SIG-M5 (cell line): ENCODE measurements around the gene FBXL17.

Experiments used
- DNase-seq: peaks from one replicate; lab custom pipeline; 2025; lab: John Stamatoyannopoulos, UW

Gene FBXL17

DNA sequence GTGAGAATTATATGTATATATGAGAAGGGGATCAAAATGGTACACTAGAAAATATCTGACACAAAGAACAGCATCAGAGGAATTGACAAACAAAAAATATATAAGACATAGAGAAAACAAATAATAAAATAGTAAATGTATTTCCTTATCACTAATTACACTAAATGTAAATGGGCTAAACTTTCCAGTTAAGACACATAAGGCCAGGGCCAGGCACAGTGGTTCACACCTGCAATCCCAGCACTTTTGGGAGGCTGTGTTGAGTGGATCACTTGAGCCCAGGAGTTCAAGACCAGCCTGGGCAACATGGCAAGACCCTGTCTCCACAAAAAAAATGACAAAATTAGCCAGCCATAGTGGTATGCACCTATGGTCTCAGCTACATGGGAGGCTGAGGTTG lies 8.5 kb downstream of the FBXL17 start:
- DNase-seq, result no peak

DNA sequence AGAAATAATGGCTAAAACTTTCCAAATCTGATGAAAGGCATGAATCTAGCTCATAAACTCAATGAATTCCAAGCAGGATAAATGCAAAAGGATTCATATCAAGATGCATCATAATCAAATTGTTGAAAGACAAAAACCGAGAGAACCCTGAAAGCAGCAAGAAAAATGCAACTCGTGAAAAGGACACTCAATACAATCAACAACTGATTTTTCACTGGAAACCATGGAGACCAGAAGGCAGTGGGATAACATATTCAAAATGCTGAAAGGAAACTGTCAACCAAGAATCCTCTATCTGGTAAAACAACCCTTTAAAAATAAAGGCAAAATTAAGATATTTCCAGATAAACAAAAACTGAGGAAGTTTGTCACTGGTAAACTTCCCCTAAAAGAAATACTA lies 9.5 kb downstream of the FBXL17 start:
- DNase-seq, result no peak

DNA sequence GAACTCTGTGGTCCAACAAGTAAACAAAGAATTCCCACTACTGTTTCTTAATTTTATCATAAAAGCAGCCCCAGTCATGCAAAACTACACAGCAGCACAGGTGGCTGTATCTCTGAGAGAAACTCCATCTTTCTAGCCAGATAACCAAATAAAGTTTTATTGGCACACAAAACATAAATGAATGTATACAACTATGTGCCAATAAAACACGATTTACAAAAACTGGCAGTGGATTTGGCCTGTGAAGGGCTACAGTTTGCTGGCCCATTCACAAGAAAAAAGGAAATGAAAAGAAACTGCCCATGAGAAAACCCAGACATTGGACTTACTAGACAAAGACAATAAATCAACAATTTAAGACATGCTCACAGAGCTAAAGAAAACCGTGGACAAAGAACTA lies 10.6 kb downstream of the FBXL17 start:
- no peak for DNase-seq

DNA sequence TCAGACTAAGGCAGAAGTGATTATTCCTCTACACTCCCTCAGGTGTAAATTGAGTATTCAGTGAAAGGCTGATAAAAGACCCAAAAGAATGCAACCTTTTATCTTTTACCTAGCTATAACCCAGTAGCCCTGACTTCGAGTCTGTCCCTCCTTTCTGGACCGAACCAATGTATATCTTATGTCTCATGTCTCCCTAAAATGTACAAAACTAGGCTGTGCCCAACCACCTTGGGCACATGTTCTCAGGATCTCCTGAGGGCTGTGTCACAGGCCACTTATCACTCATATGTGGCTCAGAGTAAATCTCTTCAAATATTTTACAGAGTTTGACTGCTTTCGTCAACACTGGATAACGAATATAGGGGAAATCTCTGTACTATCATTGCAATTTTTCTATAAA lies 12.7 kb downstream of the FBXL17 start:
- no peak for DNase-seq

DNA sequence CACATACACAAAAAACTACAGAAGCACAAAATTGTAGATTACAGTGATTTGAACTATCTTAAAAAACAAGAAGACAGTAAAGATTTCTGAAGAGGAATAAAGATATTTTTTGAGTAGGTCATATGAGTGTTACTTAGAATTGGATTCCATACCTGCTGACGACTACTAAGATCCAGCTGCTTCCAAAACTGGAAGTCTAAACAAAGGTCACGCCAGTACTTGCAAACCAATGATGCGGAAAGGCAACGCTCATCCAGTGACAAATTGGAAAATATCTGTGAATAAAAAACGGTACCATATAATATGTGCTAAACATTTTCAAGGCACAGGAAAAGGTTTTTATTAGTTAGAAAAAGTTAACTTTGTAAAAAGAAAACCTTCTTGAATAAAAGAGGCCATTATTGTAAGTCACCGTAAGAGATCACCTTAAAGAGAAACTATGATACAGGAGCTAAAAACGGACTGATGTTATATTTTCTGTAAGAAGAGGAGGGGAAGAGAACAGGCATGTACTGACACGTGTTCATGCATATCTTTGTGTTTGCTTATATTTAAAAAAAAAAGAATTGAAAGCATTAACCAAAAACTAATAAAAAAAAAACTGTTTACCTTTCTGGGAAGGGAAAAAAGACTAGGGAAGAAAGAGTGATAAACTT lies 14.1 kb downstream of the FBXL17 start:
- no peak for DNase-seq

DNA sequence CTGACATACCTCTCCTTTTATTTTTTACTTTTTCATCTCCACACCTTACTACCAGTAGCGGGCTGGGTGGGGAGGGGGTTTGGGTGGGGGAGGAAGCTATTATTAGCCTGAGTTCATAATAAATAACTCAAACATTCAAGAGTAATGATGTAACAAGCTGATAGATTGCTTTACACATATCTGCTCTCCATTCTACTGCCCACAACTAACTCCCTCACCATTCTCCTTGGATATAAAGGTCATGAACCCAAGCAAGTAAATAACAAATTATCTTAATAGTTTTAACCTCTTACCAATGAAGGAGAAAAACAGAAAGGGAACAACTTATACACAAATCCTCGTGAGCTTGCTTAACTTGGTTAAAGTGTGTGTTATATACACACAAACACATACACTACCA lies 15.4 kb downstream of the FBXL17 start:
- no peak for DNase-seq

DNA sequence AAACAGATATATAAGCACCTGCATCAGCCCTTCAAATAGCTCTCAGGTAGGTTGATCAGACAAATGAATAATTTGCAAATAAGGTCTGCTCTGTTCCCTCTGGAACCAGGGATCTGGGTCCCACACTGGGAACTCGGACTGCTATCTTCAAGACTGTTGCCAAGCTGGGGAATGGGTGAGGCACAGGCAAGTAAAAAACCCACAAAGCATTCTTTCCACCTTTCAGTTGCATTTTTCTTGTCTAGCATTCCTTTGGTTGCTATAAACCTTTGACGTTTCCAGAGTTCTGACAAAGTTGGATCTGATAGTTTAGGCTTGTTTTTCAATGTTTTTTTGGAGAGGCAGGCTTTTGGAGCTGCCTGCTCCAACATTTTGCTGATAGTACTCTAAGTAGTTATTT lies 20.1 kb downstream of the FBXL17 start:
- no peak for DNase-seq

DNA sequence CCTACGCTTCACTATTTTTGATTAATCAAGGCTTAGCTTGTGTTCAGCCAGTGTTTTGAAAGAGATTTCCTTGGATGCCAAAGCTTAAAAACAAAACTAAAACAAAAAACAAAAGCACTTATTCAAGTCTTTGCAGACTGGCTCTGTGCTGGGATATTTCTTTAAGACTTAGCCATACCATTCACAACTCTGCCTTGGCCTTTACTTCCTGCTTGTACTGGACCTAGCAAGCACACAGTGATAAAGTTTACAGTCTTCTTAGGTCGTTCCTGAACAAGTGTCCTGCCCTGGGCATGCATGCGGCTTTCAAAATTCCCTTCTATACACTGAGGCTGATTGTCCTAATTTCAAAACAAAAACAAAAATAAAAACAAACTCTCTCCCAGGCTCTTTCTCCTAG lies 20.7 kb downstream of the FBXL17 start:
- no peak for DNase-seq

DNA sequence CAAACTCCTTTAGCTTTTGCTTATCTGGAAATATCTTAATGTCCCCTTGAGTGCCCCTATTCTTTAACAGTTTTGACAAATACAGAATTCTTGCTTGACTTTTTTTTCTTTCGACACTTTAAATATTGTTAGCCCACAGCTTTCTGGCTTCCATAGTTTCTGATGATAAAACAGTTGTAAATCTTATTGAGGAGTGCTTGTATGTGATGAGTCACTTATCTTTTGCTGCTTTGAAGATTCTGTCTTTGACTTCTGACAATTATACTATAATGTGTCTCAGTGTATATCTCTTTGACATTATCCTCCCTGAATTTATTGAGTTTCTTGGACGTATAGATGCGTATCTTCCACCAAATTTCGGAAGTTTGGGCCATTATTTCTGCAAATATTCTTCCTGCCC lies 21.6 kb downstream of the FBXL17 start:
- DNase-seq, result no peak

DNA sequence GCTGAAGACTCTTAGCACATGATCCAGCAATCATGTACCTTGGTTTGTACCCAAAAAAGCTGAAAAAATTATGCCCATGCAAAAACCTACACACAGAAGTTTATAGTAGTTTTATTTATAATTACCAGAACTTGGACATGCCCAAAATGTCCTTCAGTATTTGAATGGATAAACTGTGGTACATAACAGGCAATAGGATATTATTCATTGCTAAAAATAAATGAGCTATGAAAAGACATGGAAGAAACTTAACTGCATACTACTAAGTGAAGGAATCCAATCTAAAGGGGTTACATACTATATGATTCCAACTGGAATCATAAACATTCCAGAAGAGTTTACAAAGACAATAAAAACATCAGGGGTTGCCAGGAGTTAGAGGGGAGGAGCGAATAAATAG lies 25.6 kb downstream of the FBXL17 start:
- no peak for DNase-seq

DNA sequence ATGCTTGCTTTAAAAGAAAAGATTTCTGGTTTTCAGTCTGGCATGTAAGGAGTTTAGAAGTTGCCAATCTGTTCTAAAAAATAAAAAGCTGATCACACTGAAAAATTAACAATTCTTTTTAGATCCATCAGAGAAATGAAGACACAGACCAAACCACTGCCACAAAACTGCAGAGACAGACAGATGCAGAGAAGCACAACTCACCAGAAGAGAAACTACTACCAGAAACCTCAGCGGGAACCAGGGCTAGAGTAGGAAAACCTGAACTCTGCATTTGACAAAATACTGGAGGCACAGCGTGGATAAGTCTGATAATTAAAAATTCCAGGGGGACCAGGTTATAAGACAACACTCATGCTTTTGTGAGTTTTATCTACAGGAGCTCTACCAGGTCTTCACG lies 28.8 kb downstream of the FBXL17 start:
- DNase-seq, result no peak

DNA sequence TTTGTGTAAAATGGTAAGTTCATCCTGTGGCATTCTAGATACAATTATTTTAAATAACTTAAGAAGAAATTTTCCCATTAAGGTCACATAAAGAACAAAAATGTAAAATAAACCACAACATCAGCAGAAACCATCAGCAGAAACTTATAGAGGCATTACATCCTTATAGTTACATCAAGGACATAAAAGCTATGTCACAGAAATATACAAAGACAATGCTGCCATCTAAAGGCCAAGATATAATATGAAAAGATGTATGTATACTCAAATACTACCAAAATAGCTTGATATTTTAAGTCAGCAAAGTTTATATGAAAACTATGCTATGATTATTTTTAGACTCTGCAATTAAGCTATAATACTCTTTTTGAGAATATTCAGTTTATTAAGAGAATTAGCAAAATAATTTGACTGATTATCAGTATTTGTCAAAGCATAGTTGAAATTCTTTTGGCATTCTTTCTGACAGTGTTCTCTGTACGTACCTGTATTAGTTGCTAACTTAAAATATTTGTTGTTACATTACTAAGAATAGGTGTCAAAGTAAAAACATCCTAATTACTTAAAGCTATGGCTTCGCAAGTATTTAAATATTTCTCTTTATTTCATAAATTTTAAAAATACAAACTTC lies 36.2 kb downstream of the FBXL17 start:
- DNase-seq, result no peak

DNA sequence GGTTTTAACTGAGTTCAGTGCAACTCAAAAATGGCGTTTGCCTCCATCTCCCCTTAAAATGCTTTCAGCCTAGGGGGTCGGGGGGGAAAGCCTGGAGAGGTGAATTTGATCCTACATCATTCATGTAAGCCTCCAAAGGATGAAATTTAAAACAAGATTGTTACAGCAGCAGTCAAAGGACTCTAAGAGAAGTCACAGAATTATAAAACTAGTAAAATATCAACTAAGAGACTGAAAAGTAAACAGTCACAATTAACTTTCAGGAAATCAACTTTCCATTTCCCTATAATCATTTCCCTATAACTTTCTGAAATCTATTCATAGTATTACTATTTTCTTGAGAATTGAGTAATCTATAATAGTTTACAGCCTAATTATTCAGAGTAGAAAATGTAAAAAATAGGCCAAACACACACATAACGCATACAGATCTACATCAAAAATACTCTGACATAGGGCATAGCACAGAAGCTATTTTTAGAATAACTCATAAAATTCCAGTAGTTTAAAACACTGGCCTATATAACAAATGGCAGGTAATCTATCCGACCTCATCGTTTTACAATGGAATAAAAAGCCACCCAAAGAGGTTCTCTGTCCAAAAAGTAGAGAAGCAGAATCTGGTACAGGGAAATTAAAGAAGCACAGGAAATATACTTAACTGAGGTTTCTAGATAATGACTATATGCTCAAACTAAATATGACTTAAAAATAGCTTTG lies 37.6 kb downstream of the FBXL17 start:
- DNase-seq, result no peak

DNA sequence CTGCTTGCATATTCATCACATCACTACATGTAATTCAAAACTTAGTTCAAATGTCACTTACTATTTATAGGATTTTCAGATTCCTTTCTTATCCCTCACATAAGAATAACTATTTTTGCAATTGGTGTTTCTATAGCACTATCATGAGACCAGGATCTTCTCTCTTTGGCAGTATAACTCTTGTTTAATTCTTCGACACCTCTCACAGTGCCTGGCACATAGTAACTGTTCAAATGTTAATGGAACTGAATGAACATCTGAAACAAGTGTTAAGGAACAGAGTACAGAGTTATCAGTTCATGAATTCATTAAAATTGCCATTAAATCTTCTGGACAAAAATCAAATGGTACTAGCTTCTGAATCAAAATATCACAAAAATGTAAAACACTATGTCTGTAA lies 40.0 kb downstream of the FBXL17 start:
- DNase-seq, result no peak

DNA sequence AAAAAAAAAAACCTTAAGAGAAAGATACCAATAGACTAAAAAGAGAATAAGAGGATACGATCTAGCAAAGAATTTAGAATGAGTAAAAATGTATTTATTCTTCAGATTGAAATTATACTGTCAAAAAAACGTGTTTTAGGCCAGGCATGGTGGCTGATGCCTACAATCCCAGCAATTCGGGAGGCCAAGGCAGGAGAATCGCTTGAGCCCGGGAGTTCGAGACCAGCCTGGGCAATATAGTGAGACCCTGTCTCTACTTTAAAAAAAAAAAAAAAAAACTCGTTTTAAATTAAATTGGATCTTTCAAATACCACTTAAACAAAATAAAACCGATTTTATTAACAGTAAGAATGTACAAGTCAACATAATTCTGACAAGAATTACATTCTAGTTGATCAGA lies 41.8 kb downstream of the FBXL17 start:
- DNase-seq, result no peak

DNA sequence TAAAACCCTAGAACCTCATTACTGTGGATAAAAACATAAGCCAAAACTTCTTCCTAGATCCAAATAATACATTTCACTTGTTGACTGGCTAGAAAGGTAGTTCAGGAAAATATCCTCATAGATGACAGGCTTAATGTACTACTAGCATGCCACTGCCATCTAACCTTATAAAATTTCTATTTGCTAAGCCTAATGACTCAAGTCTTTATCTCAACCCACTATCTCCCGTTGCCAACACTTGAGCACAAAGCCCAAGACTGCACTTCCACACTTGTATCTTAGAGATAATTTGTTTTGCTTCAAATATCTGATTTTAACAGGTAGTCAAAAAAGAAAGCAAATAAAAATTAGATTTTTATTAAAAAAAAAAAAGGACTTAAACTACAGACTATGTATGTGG lies 42.7 kb downstream of the FBXL17 start:
- no peak for DNase-seq

DNA sequence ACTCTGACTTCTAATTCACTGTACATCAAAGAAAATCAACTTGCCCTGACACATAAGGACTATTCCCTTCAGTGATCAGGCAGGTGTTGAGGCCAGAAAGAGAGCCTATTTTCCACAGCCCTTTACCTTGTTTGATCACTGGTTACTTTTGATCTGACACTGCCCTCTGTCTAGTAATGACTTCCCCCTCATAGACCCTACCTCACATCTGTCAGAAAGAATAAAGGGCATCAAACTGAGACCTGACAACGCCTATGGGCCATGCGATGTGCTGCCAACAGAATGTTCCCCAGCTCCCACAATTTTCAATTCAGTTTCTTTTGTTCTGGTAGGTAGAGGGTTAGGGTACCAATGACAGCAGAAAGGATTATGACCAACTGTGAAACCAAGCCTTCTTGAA lies 47.7 kb downstream of the FBXL17 start:
- DNase-seq, result no peak

DNA sequence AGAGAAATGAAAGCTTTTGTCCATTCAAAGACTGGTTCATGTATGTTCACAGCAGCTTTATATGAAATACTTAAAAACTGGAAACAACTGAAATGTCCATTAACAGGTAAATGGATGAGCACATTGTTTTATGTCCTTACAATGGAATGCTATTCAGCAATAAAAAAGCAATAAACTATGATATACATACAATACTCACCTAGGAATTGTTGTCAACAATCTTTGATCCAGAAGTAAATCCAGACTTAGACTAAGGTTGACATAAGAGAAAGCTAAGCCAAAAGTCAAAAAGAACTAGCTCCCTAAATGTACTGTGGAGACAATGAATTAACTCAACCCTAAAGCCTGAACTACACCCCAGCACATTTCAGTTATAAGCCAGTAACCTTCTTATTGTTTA lies 54.9 kb downstream of the FBXL17 start:
- DNase-seq, result no peak

DNA sequence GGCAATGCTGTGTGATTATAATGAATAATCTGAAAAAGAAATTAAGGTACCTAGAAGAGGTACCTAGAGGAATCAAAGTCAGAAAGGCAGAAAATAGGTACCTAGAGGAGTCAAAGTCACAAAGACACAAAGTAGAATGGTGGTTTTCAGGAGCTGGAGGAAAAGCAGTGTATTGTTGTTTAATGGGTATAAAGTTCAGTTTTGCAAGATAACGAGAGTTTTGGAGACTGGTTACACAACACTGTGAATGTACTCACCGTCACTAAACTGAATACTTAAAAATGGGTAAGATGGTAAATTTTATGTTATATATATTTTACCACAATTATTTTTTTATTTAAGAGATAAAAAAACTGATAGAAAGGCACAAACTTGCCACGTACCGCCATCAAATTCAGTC lies 57.0 kb downstream of the FBXL17 start:
- no peak for DNase-seq

DNA sequence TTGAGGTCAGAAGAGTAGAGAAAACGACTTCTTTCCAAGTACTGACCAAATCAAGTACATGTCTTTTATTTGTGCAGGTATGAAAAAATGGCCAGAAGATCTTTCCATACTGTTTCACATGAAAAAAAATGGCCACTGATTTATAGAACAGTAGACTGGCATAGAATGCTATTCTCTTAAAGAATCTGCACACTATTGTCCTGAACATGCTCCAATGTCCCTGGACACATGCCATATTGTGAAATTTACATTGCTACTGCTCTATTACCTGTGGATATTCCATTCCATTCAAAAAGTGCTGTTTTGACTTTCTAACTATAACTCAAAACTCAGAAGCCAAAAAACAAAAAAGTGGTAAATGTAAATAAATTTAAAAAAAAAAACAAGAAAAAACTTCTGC lies 60.6 kb downstream of the FBXL17 start:
- DNase-seq, result no peak

DNA sequence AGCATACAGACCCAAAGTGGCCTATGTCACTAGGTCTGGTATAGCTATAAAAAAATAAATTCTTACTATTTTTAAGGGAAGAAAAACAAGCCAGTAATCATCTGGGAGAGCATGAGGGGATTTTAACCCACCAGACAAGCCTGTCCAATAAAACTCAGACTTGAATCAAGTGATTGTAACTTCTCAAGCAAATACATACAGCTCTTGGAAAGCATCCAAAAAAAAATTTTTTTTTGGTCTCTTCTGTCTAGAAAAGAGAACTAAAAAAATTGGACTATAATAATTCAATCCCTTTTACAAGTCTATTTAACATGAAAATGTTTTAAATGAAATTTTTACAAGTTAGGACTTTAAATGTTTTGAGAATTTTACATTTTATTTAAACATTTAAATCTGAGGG lies 61.7 kb downstream of the FBXL17 start:
- no peak for DNase-seq

DNA sequence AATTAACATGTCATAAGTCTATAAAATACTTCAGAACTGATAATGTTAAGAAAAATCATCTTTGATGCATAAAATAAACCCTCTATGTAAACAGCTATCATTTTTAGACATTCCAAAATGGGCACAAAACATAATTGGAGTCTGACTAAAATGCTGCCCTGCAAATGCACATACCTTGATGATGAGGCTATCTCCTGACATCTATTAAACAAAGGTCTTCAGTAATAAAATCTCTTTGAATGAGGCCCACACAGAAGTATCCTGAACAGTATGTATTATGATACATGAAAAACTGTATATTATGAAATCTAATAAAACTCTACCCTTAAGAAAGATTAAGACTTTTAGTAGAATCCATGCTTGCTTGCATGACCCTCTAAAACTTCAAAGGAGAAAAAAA lies 66.1 kb downstream of the FBXL17 start:
- no peak for DNase-seq

DNA sequence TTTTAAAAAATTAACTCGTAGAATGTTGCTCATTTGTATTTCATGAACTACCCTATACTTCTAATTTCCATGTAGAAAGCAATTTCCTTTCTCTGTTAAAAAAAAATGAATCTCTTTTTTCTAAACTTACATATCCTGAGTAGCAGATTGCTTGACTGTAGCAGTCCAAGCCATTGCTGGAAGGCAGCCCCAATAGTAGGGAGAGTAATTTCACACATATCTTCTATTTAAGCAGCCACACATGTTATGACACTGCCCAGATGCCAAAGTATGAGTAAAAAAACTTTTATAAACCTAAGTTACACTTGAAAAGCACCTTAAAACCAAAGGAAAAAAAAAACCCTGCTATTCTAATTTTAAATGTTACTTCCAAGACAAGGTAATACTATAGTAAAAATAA lies 69.6 kb downstream of the FBXL17 start:
- DNase-seq, result no peak

DNA sequence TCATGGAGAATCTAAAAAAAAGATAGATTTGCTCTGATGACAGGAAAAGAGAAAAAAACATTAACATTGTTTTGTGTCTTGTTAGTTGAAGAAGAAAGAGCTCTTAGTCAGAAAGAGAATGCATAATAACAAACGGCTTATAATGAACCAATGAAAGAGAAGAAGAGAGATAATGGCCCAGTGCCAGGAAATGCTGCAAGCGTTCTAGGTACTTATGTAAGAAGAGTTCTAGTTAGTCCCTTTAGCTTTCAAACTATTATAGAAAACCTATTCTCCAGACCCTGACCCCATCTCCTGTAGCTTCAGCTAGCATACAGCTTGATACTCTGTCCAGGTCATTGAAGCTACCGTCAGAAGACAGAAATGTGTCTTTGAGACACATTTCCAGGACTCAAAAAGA lies 70.2 kb downstream of the FBXL17 start:
- DNase-seq, result no peak
